Measurements from ENCODE around the gene CDH2.

DNA sequence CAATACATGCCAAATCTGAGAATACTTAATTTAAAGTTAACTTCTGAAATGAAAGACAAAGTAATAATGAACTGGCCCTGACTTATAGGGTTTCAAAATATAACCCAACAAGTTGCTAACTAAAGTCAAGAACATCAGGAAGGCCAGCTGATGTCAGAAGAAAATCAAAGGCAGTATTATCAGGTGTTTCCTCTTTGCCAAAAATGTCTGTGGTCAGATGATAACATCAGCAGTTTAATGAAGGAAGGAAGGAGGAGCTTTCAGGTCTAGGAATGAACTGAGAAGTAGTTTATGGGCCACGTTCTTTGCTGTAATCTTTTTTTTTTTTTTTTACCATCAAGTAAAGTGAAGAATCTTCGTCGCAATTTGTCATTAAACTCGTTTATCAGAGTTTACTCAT lies 40.9 kb downstream of the CDH2 start:
- TF ChIP-seq RARB (CRISPR knock-in tag; IDR thresholded peaks at IDR 0.05) (no peak), TCF4 (CRISPR knock-in tag; IDR thresholded peaks at IDR 0.05; ENCODE audit: borderline replicate concordance) (no peak), ESRRG (CRISPR knock-in tag; IDR thresholded peaks at IDR 0.05) (no peak), ZNF565 (CRISPR knock-in tag; conservative IDR thresholded peaks at IDR 0.05; ENCODE audit: low read depth) (no peak), ISL1 (CRISPR knock-in tag; IDR thresholded peaks at IDR 0.05) (no peak), PPARA (CRISPR knock-in tag; IDR thresholded peaks at IDR 0.05; ENCODE audit: borderline replicate concordance) (no peak), TOX (CRISPR knock-in tag; IDR thresholded peaks at IDR 0.05; ENCODE audit: borderline replicate concordance) (no peak), ZC3H10 (CRISPR knock-in tag; IDR thresholded peaks at IDR 0.05) (no peak)
- TF ChIP-seq, protein P1, sequence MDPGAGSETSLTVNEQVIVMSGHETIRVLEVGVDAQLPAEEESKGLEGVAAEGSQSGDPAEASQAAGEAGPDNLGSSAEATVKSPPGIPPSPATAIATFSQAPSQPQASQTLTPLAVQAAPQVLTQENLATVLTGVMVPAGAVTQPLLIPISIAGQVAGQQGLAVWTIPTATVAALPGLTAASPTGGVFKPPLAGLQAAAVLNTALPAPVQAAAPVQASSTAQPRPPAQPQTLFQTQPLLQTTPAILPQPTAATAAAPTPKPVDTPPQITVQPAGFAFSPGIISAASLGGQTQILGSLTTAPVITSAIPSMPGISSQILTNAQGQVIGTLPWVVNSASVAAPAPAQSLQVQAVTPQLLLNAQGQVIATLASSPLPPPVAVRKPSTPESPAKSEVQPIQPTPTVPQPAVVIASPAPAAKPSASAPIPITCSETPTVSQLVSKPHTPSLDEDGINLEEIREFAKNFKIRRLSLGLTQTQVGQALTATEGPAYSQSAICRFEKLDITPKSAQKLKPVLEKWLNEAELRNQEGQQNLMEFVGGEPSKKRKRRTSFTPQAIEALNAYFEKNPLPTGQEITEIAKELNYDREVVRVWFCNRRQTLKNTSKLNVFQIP (CRISPR knock-in tag; IDR thresholded peaks at IDR 0.05; ENCODE audit: borderline replicate concordance, low read depth) = no peak
- TF ChIP-seq, protein P2, sequence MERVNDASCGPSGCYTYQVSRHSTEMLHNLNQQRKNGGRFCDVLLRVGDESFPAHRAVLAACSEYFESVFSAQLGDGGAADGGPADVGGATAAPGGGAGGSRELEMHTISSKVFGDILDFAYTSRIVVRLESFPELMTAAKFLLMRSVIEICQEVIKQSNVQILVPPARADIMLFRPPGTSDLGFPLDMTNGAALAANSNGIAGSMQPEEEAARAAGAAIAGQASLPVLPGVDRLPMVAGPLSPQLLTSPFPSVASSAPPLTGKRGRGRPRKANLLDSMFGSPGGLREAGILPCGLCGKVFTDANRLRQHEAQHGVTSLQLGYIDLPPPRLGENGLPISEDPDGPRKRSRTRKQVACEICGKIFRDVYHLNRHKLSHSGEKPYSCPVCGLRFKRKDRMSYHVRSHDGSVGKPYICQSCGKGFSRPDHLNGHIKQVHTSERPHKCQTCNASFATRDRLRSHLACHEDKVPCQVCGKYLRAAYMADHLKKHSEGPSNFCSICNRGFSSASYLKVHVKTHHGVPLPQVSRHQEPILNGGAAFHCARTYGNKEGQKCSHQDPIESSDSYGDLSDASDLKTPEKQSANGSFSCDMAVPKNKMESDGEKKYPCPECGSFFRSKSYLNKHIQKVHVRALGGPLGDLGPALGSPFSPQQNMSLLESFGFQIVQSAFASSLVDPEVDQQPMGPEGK (CRISPR knock-in tag; IDR thresholded peaks at IDR 0.05; ENCODE audit: borderline replicate concordance) = no peak
